Measurements from ENCODE around the gene ARL8A. TPM values are rescaled to one million over a fixed set of nuclear protein-coding genes. Genes with fewer than 3 reads are reported as not detected.

ARL8A gene
- total and polyA plus RNA-seq, 10 of the 15 experiments (the other 5 are each of a cell fraction or from before 2014, with no cell fraction given) = 0.34 to 49.2 (median 15.4) TPM

DNA sequence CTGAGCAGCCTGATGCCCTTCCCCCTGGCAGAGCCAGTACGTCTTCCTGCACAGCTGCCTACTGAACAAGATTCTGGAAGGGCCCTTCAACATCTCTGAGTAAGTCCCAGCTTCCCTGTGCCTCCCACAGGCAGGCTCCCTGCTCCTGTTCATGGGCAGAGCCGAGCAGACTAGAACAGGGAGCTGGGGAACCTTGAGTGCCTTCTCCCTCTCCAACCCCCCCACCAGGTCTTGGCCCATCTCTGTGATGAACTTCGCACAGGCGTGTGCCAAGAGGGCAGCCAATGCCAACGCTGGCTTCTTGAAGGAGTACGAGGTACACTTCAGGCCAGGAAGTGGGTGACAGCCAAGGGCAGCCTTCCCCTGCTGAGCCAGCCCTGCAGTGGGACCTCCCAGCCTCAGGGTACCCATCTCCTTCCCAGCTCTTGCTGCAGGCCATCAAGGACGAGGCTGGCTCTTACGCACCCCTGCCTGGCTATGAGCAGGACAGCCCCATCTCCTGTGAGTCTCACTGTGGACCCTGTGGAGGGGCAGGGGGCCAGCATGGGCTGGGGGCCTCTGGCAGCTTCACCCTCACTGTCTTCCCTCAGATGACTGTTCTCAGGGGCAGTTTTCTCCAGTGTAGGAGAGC lies 42.6 kb upstream of the ARL8A start:
- no peak for TF ChIP-seq EED (IDR thresholded peaks at IDR 0.05; ENCODE audit: low read depth)
- TF ChIP-seq ATF7 (IDR thresholded peaks at IDR 0.05; ENCODE audit: low read depth) = no peak
- no peak for TF ChIP-seq BRCA1 (IDR thresholded peaks at IDR 0.05; ENCODE audit: low read depth, low read length)
- TF ChIP-seq ZZZ3 (IDR thresholded peaks at IDR 0.05; ENCODE audit: control insufficient read depth, insufficient read length, low read depth) = no peak
- in situ Hi-C loops (cut with MboI) = loop anchor here (5.0 kb wide), 1 partner anchor 125 kb away; no protein-coding TSS in a partner anchor
- RAD21 ChIA-PET (ENCODE audit: unreplicated experiment) = interaction anchor here (1.9 to 2.1 kb wide), 2 partner anchors 25 to 32 kb away, joined by 8 to 10 read pairs; no protein-coding TSS in a partner anchor
- no peak for FAIRE-seq
- no TSS peak for BruUV-seq (replicated peaks)
- CTCF ChIA-PET = interaction anchor here (1.0 to 12.4 kb wide), 8 partner anchors 9 to 532 kb away, joined by 3 to 171 read pairs (median 6); partner anchors contain the start of gene PTPN7
- 22% methylated on average over 8 of the region's 8 CpGs for WGBS (ENCODE audit: insufficient coverage, insufficient replicate concordance, low lambda C conversion rate, missing lambda C conversion rate)
- no peaks in the 10 kb centered on the region for H3K9me3 ChIP-seq (replicated peaks; ENCODE audit: control insufficient read depth, insufficient read depth, low read length)
- H3K4me3 ChIP-seq = no peak overlapping the region
- no peaks in the 10 kb centered on the region for H3K36me3 ChIP-seq (ENCODE audit: control insufficient read depth in 2 of 2, insufficient read depth in 2 of 2, low read length in 1 of 2)
- no peak overlapping the region for H3K9ac ChIP-seq (ENCODE audit: control insufficient read depth, insufficient read depth, low read length)
- intact Hi-C loops (cut with micrococcal nuclease; ENCODE audit: unreplicated experiment) = no loop called here
- H3K4me1 ChIP-seq (ENCODE audit: control insufficient read depth, insufficient read depth, low read length) = no peaks in the 10 kb centered on the region
- no peak overlapping the region for H3K4me2 ChIP-seq (ENCODE audit: control insufficient read depth, insufficient read depth)
- POLR2A ChIA-PET = interaction anchor here (1.6 kb wide), 1 partner anchor 32 kb away, joined by 4 read pairs; no protein-coding TSS in a partner anchor
- no peaks in the 10 kb centered on the region for H3K79me2 ChIP-seq (ENCODE audit: control insufficient read depth, insufficient read depth, low read length)
- no peaks in the 10 kb centered on the region for H4K20me1 ChIP-seq (ENCODE audit: control insufficient read depth, insufficient read depth)
- peaks cover 0 to 3% of the 10 kb centered on the region in 2 experiments; a peak in 2 of 4 replicates for H3K27me3 ChIP-seq (replicated peaks in 1 of 2; ENCODE audit: control insufficient read depth in 2 of 2, insufficient read depth in 2 of 2, low read length in 1 of 2)
- no peak overlapping the region for H2AFZ ChIP-seq (ENCODE audit: control insufficient read depth, low read depth, low read length)
- SMC1A ChIA-PET (ENCODE audit: uncharacterized antibody, unreplicated experiment) = interaction anchor here (1.3 to 1.7 kb wide), 3 partner anchors 30 to 130 kb away, joined by 3 read pairs; no protein-coding TSS in a partner anchor
- DNase-seq (ENCODE audit: low read depth, low spot score) = no peak
- no peak for ATAC-seq
- H3K27ac ChIP-seq (ENCODE audit: control insufficient read depth, insufficient read depth) = no peak overlapping the region

DNA sequence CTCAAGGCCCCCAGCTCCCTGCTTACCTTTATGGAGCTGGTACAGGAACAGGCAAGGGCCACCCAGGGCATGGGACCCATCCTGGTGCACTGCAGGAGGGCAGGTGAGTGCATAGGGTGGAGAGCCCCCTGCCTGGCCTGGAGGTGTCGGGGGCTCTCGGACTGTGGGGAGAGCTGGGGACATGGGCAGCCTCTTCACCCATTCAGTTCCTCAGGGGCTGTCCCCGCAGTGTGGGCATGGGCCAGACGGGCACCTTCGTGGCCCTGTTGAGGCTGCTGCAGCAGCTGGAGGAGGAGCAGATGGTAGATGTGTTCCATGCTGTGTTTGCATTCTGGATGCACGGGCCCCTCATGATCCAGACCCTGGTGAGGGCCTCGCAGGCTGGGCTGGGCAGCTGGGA lies 41.8 kb upstream of the ARL8A start:
- peaks cover 0 to 3% of the 10 kb centered on the region in 2 experiments; a peak in 2 of 4 replicates for H3K27me3 ChIP-seq (replicated peaks in 1 of 2; ENCODE audit: control insufficient read depth in 2 of 2, insufficient read depth in 2 of 2, low read length in 1 of 2)
- no peak overlapping the region for H3K4me3 ChIP-seq
- in situ Hi-C loops (cut with MboI) (loop anchor here (5.0 kb wide), 1 partner anchor 126 kb away; no protein-coding TSS in a partner anchor), intact Hi-C loops (cut with micrococcal nuclease; ENCODE audit: unreplicated experiment) (no loop called here)
- no peaks in the 10 kb centered on the region for H3K4me1 ChIP-seq (ENCODE audit: control insufficient read depth, insufficient read depth, low read length)
- TF ChIP-seq E4F1 (IDR thresholded peaks at IDR 0.05; ENCODE audit: borderline replicate concordance, partially characterized antibody) (no peak), IKZF1 (conservative IDR thresholded peaks at IDR 0.05) (no peak), NRF1 (conservative IDR thresholded peaks at IDR 0.05; ENCODE audit: low read depth, low read length) (no peak), NBN (IDR thresholded peaks at IDR 0.05) (no peak), NKRF (conservative IDR thresholded peaks at IDR 0.05) (no peak), ZNF274 (IDR thresholded peaks at IDR 0.05; ENCODE audit: insufficient read depth, insufficient read length) (no peak), HDGF (IDR thresholded peaks at IDR 0.05) (no peak), KLF5 (IDR thresholded peaks at IDR 0.05; ENCODE audit: partially characterized antibody) (no peak)
- H3K79me2 ChIP-seq (ENCODE audit: control insufficient read depth, insufficient read depth, low read length) = no peaks in the 10 kb centered on the region
- no peak overlapping the region for H3K4me2 ChIP-seq (ENCODE audit: control insufficient read depth, insufficient read depth)
- no peaks in the 10 kb centered on the region for H3K36me3 ChIP-seq (ENCODE audit: control insufficient read depth in 2 of 2, insufficient read depth in 2 of 2, low read length in 1 of 2)
- CTCF ChIA-PET = interaction anchor here (1.0 to 12.4 kb wide), 8 partner anchors 10 to 533 kb away, joined by 3 to 171 read pairs (median 6); partner anchors contain the start of gene PTPN7
- H3K9ac ChIP-seq (ENCODE audit: control insufficient read depth, insufficient read depth, low read length) = no peak overlapping the region
- FAIRE-seq = no peak
- RAD21 ChIA-PET (ENCODE audit: unreplicated experiment) = interaction anchor here (1.9 to 2.1 kb wide), 2 partner anchors 24 to 32 kb away, joined by 8 to 10 read pairs; no protein-coding TSS in a partner anchor
- POLR2A ChIA-PET = interaction anchor here (1.0 to 1.6 kb wide), 2 partner anchors 31 to 164 kb away, joined by 3 to 4 read pairs; no protein-coding TSS in a partner anchor
- H3K27ac ChIP-seq (ENCODE audit: control insufficient read depth, insufficient read depth) = no peak overlapping the region
- no peak for DNase-seq (ENCODE audit: low read depth, low spot score)
- no TSS peak for BruUV-seq (replicated peaks)
- H3K9me3 ChIP-seq (replicated peaks; ENCODE audit: control insufficient read depth, insufficient read depth, low read length) = no peaks in the 10 kb centered on the region
- H2AFZ ChIP-seq (ENCODE audit: control insufficient read depth, low read depth, low read length) = no peak overlapping the region
- 27% methylated on average over 7 of the region's 7 CpGs for WGBS (ENCODE audit: insufficient coverage, insufficient replicate concordance, low lambda C conversion rate, missing lambda C conversion rate)
- H4K20me1 ChIP-seq (ENCODE audit: control insufficient read depth, insufficient read depth) = no peaks in the 10 kb centered on the region
- ATAC-seq = no peak
- SMC1A ChIA-PET (ENCODE audit: uncharacterized antibody, unreplicated experiment) = interaction anchor here (1.3 kb wide), 2 partner anchors 32 to 130 kb away, joined by 3 read pairs; no protein-coding TSS in a partner anchor

All from GM12878 (cell line).